Stimulated activated CD4-positive, alpha-beta T cell treated with anti-CD3 and anti-CD28 coated beads, Interleukin-15, amount 100 ng/mL, for 1 hour (primary cell): ENCODE measurements around the gene ALDH1L2.

ENCODE experiments used
- DNase-seq, 2 donors: peaks; one replicate each; pipeline ENCODE4 v3.0.0-alpha.2; 2020; ENCODE audit warnings: low read depth in 1 of 2, low spot score in 1 of 2

Gene ALDH1L2

GRCh38 chr12:105085501-105085900, 1.2 kb upstream of the ALDH1L2 start:
- DNase-seq, result no peak

GRCh38 chr12:105083551-105084105, 630 bp downstream of the ALDH1L2 start:
- no peak for DNase-seq

GRCh38 chr12:105083031-105083430, 1.2 kb downstream of the ALDH1L2 start:
- DNase-seq, result no peak

GRCh38 chr12:105078712-105079570, 5.3 kb downstream of the ALDH1L2 start:
- no peak for DNase-seq

- no peak for DNase-seq
Measured at GRCh38 chr12:105077435-105077834, 6.8 kb downstream of the ALDH1L2 start.

GRCh38 chr12:105076913-105077312, 7.3 kb downstream of the ALDH1L2 start:
- no peak for DNase-seq

GRCh38 chr12:105076098-105076497, 8.2 kb downstream of the ALDH1L2 start:
- DNase-seq, result no peak

GRCh38 chr12:105072888-105073488, 11.3 kb downstream of the ALDH1L2 start:
- DNase-seq, result no peak

- DNase-seq, result no peak
Measured at GRCh38 chr12:105071981-105072380, 12.3 kb downstream of the ALDH1L2 start.

- DNase-seq, result no peak
Measured at GRCh38 chr12:105069936-105070702, 14.1 kb downstream of the ALDH1L2 start.

- no peak for DNase-seq
Measured at GRCh38 chr12:105067511-105068031, 16.7 kb downstream of the ALDH1L2 start.

GRCh38 chr12:105064564-105065178, 19.6 kb downstream of the ALDH1L2 start:
- no peak for DNase-seq

- DNase-seq, result no peak
Measured at GRCh38 chr12:105060715-105061378, 23.4 kb downstream of the ALDH1L2 start.

- no peak for DNase-seq
Measured at GRCh38 chr12:105057174-105057573, 27.1 kb downstream of the ALDH1L2 start.

GRCh38 chr12:105053116-105053572, 31.1 kb downstream of the ALDH1L2 start:
- peak; percentile 54 for DNase-seq

GRCh38 chr12:105051981-105052380, 32.3 kb downstream of the ALDH1L2 start:
- DNase-seq, result no peak

GRCh38 chr12:105048315-105048714, 35.9 kb downstream of the ALDH1L2 start:
- no peak for DNase-seq

GRCh38 chr12:105047308-105047707, 37.0 kb downstream of the ALDH1L2 start:
- no peak for DNase-seq

- no peak for DNase-seq
Measured at GRCh38 chr12:105041186-105041585, 43.1 kb downstream of the ALDH1L2 start.

GRCh38 chr12:105040476-105040875, 43.8 kb downstream of the ALDH1L2 start:
- no peak for DNase-seq
